ENCODE data around the gene TBC1D4.

GRCh38 chr13:75312884-75313520 is 169.0 kb downstream of the TBC1D4 start:
- no peak for TF ChIP-seq EZH2 (IDR thresholded peaks at IDR 0.05; ENCODE audit: low read depth, unreplicated experiment)
- no peak for TF ChIP-seq CTCF (conservative IDR thresholded peaks at IDR 0.05; ENCODE audit: low read depth in 2 of 2)
- TF ChIP-seq POLR2AphosphoS5 (IDR thresholded peaks at IDR 0.05; ENCODE audit: low read depth) = no peak
- TF ChIP-seq ZNF331 (CRISPR knock-in tag; IDR thresholded peaks at IDR 0.05; ENCODE audit: low read depth) = no peak
- no peak for TF ChIP-seq ZNF114 (CRISPR knock-in tag; IDR thresholded peaks at IDR 0.05)
- TF ChIP-seq REST (IDR thresholded peaks at IDR 0.05; ENCODE audit: unreplicated experiment) = no peak
- TF ChIP-seq CREB1 (CRISPR knock-in tag; IDR thresholded peaks at IDR 0.05; ENCODE audit: low read depth) = no peak
- TF ChIP-seq STAT1 (IDR thresholded peaks at IDR 0.05; ENCODE audit: unreplicated experiment) = no peak
- TF ChIP-seq EZH2phosphoT487 (IDR thresholded peaks at IDR 0.05; ENCODE audit: unreplicated experiment) = no peak
